Astrocyte of the spinal cord (primary cell): ENCODE data around the gene LRCH1.
"Not testable (repeated sequence)": the region's sequence is repeated elsewhere in the genome, so short reads cannot be mapped to it uniquely, and the experiment has no call there.

Experiments
- DNase-seq: peaks from one replicate; pipeline ENCODE4 v3.0.0; 2011; ENCODE audit warnings: low read depth, low spot score
- H3K4me3 ChIP-seq: 2 replicates; pipeline ENCODE4 v1.5.1; 2011; ENCODE audit warnings: low read depth, mild to moderate bottlenecking, low read length, moderate library complexity
- in situ Hi-C: cut with HindIII; loops from 2 replicates; pipeline ENCODE4 v1.10.0; 2017; ENCODE audit warnings: low sequenced_read_pairs
- TF ChIP-seq, protein P1 (sequence below): IDR thresholded peaks from 2 replicates; pipeline ENCODE4 v1.5.1; 2012; ENCODE audit warnings: low read depth, mild to moderate bottlenecking, low read length, inconsistent platforms

LRCH1 gene

DNA sequence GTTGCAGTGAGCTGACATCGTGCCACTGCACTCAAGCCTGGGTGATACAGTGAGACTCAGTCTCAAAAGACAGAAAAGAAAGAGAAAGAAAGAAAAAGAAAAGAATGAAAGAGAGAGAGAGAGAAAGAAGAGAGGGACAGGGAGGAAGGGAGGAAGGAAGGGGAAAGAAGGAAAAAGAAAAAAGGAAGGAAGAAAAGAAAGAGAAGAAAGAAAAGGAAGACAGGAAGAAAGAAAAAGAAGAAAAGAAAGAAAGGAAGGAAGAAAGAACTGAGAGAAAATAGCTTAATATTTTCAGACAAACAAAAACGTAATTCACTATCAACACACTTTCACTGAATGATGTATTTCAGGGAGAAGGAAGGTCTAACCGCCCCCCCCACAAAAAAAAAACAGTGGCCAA, 204.7 kb downstream of the LRCH1 start:
- in situ Hi-C loops, result no loop called here
- DNase-seq, result no peak
- H3K4me3 ChIP-seq, result no peak overlapping the region
- TF ChIP-seq, protein P1, sequence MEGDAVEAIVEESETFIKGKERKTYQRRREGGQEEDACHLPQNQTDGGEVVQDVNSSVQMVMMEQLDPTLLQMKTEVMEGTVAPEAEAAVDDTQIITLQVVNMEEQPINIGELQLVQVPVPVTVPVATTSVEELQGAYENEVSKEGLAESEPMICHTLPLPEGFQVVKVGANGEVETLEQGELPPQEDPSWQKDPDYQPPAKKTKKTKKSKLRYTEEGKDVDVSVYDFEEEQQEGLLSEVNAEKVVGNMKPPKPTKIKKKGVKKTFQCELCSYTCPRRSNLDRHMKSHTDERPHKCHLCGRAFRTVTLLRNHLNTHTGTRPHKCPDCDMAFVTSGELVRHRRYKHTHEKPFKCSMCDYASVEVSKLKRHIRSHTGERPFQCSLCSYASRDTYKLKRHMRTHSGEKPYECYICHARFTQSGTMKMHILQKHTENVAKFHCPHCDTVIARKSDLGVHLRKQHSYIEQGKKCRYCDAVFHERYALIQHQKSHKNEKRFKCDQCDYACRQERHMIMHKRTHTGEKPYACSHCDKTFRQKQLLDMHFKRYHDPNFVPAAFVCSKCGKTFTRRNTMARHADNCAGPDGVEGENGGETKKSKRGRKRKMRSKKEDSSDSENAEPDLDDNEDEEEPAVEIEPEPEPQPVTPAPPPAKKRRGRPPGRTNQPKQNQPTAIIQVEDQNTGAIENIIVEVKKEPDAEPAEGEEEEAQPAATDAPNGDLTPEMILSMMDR, result no peak

DNA sequence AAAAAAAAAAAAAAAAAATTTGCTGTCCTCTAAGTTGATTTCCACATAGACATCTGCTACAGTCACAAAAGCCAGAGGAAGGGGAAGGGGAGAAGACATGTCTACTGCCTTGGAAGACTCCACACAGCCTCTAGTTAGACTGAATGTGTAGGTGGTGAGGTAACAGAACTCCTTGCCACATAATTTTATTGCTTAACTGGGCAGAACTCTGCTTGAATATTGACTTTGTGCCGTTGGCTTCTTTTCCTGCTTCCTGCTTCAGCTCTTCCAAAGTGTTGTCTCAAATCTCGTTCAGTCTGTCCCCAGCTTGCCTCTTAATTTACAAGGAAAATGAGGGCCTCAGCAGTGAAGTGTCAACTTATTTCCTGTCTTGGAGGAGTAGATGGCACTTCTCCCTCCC, 206.9 kb downstream of the LRCH1 start:
- no peak for DNase-seq
- TF ChIP-seq, protein P1, result no peak
- H3K4me3 ChIP-seq, result no peak overlapping the region
- in situ Hi-C loops, result no loop called here

DNA sequence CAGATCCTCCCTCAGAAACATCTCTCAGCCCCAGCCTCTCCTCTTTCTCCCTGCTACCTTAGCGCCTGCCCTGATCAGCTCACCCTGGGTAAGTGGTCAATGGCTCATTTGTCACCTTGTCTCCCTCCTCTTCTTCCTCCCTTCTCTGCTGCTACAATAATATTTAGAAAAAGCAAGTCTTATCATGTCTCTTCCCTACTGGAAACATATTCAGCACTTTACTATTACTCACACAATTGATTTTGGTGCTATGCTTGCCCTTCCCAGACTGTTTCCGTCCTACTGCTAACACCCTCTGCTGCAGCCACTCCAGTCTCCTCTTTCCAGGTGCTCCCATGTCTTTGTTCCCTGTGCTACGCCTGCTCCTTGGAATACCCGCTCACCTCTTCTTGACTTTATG, 208.2 kb downstream of the LRCH1 start:
- no peak for DNase-seq
- TF ChIP-seq, protein P1, result no peak
- H3K4me3 ChIP-seq, result no peak overlapping the region
- in situ Hi-C loops, result no loop called here

DNA sequence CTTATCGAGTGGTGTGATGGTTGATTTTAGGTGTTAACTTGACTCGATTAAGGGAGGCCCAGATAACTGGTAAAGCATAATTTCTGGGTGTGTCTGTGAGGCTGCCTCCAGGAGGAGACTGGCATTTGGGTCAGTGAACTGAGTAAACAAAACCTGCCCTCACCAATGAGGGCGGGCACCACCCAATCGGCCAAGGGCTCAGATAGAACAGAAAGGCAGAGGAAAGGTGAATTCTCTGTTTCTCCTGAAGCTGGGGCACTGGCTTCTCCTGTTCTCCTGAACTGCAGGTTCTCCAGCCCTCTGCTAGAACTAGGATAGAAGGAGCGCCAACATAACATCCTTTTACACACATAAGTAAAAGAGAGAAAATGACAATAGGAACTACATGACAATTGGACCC, 208.9 kb downstream of the LRCH1 start:
- DNase-seq, result no peak
- in situ Hi-C loops, result no loop called here
- H3K4me3 ChIP-seq, result no peak overlapping the region
- TF ChIP-seq, protein P1, result no peak

DNA sequence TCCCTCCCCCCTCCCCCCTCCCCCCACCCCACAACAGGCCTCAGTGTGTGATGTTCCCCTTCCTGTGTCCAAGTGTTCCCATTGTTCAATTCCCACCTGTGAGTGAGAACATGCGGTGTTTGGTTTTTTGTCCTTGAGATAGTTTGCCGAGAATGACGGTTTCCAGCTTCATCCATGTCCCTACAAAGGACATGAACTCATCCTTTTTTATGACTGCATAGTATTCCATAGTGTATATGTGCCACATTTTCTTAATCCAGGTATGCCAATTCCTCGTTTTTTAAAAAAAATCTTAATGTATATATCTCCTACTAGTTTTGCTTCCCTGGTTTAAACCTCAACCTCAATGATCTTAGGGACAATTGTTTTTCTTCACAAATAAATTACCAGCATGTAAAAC, 217.0 kb downstream of the LRCH1 start:
- H3K4me3 ChIP-seq, DNase-seq, in situ Hi-C loops: not testable (repeated sequence)

DNA sequence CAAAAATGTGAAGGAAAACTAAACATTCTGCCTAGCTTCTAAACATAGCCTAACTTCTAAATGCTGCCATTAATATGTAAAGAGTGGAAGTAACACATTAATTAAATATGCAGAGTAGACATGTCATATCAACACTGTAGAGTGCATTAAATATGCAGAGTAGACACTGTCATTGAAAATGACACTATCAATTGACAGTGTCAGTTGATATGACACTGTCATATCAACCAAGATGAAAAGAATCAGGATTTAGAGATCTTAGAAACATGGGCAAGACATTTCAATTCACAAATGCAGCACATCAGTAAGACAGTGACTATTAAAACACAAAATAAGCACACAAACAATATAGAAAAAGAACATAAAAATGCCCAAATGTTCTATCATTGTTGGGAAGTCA, 218.7 kb downstream of the LRCH1 start:
- no peak for DNase-seq
- no peak overlapping the region for H3K4me3 ChIP-seq
- TF ChIP-seq, protein P1, result no peak
- in situ Hi-C loops, result no loop called here

DNA sequence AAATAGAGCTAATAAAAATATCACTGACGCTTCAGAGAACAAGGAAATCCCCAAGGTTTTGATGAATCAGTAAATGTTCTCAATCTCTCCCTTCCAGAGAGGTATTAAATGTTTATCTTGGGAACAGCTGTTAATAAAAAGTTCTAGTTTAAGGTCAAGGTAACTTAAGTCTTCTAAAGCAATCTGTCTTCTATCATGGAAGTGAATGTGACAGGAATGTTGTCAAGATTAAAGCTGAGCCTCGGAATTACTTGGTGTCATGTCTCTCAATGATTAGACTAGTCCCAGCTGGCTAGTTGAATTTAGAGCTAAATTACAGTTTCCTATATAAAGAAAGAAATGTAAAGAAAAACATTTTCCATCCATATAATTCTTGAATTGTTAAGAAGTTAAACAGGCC, 220.6 kb downstream of the LRCH1 start:
- in situ Hi-C loops, result no loop called here
- DNase-seq, result no peak
- H3K4me3 ChIP-seq, result no peak overlapping the region
- TF ChIP-seq, protein P1, result no peak
